Suprapubic skin (tissue), 3 donors: ENCODE results near the gene CISTR.

ENCODE experiments used
- CTCF ChIP-seq, 2 donors: fragments of 200-600 bp in 1 of 2; fragments of 450-650 bp in 1 of 2; sonication (generic) in 1 of 2; IDR thresholded peaks; one replicate each; pipeline ENCODE4 v1.5.1; 2016 to 2019; ENCODE audit warnings: antibody characterized with exemption in 2 of 2, mild to moderate bottlenecking in 1 of 2, moderate library complexity in 1 of 2
- EP300 ChIP-seq: sonication (generic); formaldehyde crosslinking; IDR thresholded peaks from one replicate; pipeline ENCODE4 v1.6.1; 2017; ENCODE audit warnings: antibody characterized with exemption

DNA sequence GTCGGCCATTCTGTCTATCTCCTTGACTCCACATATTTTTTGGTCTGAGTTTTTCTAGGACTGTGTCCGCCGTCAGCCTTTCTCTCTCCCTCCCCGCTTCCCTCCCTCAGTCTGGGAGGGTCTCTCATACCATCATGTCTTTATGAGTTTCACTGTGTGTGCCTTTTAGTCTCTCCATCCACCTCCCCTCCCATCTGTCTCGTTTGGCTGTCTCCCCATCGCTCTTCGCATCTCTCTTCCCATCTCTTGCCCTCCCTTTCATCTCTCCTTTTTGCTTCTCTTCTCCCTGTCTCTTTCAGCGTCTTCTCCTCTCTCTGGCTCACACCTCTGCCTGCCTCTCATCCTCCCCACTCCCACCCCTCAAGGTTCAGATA lies 6.9 kb upstream of the CISTR start:
- no peak for TF ChIP-seq CTCF (IDR thresholded peaks at IDR 0.05)
- no peak for TF ChIP-seq EP300
